Activated T-helper 1 cell treated with anti-CD3 and anti-CD28 coated beads, Interleukin-12 subunit alpha, Interleukin-12 subunit beta, Interleukin-2, Interleukin-4 antibody, amounts not matched to agents 30 ng/mL and 10 ng/mL and 1 ng/mL, durations not matched to agents 14 hours and 24 hours and 36 hours (primary cell): ENCODE results near the gene CHD5. TPM values are rescaled to one million over a fixed set of nuclear protein-coding genes. Genes with fewer than 3 reads are reported as not detected.
A peak's percentile ranks its signal among the peaks of the same experiment; 100 is the strongest.

Source experiments
- DNase-seq: peaks from one replicate; pipeline ENCODE4 v3.0.0; 2021; ENCODE audit warnings: low spot score
- H3K27ac Mint-ChIP-seq: one replicate; pipeline ENCODE4 v1.8.0; 2021; ENCODE audit warnings: mild to moderate bottlenecking, mixed read lengths
- H3K27me3 Mint-ChIP-seq: one replicate; pipeline ENCODE4 v1.8.0; 2022; ENCODE audit warnings: mild to moderate bottlenecking, moderate library complexity, mixed read lengths; ENCODE audit not compliant: insufficient read depth
- H3K36me3 Mint-ChIP-seq: one replicate; pipeline ENCODE4 v1.8.0; 2021; ENCODE audit warnings: low read depth, mixed read lengths
- H3K4me1 Mint-ChIP-seq: one replicate; pipeline ENCODE4 v1.8.0; 2021; ENCODE audit warnings: low read depth, mixed read lengths
- H3K4me3 Mint-ChIP-seq: one replicate; pipeline ENCODE4 v1.8.0; 2021; ENCODE audit warnings: mild to moderate bottlenecking, moderate library complexity, mixed read lengths
- H3K9me3 Mint-ChIP-seq: one replicate; pipeline ENCODE4 v1.8.0; 2021; ENCODE audit warnings: mixed read lengths
- intact Hi-C: fragments of 100-400 bp; cut with micrococcal nuclease; formaldehyde crosslinking; loops from one replicate; pipeline ENCODE4 v1.15.1; 2024
- total RNA-seq: library from RNA; stranded (reverse); gene quantifications from 2 replicates; pipeline ENCODE4 v1.2.3, GENCODE V29; 2022

CHD5 gene
- total RNA-seq, 1 donor from 2014 or later = 0.62 TPM

GRCh38 chr1:6166221-6166620 lies 13.9 kb downstream of the CHD5 start:
- no peak for DNase-seq
- intact Hi-C loops = no loop called here
- Mint-ChIP-seq H3K27me3 (peaks cover 3% of the 10 kb centered on the region), H3K36me3 (no peaks in the 10 kb centered on the region), H3K9me3 (no peaks in the 10 kb centered on the region), H3K4me3 (no peak overlapping the region), H3K27ac (no peak overlapping the region), H3K4me1 (no peaks in the 10 kb centered on the region)

- H3K27me3 Mint-ChIP-seq = peaks cover 4% of the 10 kb centered on the region
These were observed 14.6 kb downstream of the CHD5 start for GRCh38 chr1:6165441-6165985.

DNA sequence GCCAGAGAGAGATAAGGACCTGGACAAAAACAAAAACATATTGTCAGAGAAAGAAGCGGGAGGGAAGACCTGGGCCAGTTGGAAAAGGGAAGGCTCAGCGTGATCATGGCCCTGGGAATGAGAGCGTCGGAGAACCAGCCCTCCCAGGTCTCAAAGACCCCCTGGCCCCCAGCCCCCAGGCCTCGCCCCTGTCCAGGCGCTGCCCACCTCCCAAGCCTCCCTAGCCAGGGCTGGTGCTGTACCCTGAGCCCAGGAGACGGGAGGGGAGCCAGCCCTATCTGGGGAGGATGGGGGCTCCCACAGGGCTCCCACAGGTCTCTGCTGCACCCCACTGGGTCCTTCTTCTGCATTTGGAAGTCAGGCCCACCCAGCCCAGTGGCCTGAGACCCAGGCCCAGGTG lies 15.1 kb downstream of the CHD5 start:
- Mint-ChIP-seq H3K9me3 (no peaks in the 10 kb centered on the region), H3K36me3 (no peaks in the 10 kb centered on the region), H3K4me1 (no peaks in the 10 kb centered on the region), H3K4me3 (no peak overlapping the region), H3K27me3 (peaks cover 4% of the 10 kb centered on the region), H3K27ac (no peak overlapping the region)
- DNase-seq = no peak
- intact Hi-C loops = no loop called here

More at GRCh38 chr1:6165441-6165985, 14.6 kb downstream of the CHD5 start:
- Mint-ChIP-seq H3K9me3 (no peaks in the 10 kb centered on the region), H3K27ac (no peak overlapping the region), H3K4me3 (no peak overlapping the region), H3K4me1 (no peaks in the 10 kb centered on the region), H3K36me3 (no peaks in the 10 kb centered on the region)
- DNase-seq = no peak
- intact Hi-C loops = no loop called here

DNA sequence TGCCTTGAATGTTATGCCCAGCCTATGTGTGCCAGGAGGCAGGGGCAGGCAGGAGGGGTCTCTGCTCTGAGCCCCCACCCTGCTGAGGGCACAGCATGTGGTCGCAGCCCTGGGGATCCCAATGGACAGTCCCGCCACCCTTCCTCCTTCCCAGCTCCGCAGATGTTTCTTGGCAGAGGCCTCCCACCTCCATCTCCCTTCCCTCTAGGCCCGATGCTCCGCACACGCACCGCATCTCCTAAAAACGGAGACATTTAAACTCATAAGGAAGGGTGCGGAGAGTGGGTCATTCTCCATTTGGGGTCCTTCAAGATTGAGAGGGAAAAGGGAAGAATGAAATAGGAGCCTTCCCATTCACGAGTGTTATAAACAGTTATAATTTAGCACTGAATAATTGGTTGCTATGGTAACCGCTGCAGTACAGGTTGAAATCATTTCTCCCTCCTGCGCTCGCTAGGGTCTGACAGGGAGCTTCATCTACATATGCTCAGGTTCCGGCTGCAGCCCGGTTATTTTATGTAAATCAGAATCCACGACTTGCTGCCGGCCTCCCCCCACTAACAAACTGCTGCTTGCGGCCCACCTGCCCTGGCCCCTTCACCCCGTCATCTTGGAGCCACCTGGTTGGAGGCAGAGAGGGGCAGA lies 16.0 kb downstream of the CHD5 start:
- Mint-ChIP-seq H3K36me3 (no peaks in the 10 kb centered on the region), H3K4me3 (no peak overlapping the region), H3K27ac (no peak overlapping the region), H3K9me3 (no peaks in the 10 kb centered on the region), H3K27me3 (peaks cover 4% of the 10 kb centered on the region), H3K4me1 (peaks cover 7% of the 10 kb centered on the region)
- no peak for DNase-seq
- intact Hi-C loops = no loop called here

DNA sequence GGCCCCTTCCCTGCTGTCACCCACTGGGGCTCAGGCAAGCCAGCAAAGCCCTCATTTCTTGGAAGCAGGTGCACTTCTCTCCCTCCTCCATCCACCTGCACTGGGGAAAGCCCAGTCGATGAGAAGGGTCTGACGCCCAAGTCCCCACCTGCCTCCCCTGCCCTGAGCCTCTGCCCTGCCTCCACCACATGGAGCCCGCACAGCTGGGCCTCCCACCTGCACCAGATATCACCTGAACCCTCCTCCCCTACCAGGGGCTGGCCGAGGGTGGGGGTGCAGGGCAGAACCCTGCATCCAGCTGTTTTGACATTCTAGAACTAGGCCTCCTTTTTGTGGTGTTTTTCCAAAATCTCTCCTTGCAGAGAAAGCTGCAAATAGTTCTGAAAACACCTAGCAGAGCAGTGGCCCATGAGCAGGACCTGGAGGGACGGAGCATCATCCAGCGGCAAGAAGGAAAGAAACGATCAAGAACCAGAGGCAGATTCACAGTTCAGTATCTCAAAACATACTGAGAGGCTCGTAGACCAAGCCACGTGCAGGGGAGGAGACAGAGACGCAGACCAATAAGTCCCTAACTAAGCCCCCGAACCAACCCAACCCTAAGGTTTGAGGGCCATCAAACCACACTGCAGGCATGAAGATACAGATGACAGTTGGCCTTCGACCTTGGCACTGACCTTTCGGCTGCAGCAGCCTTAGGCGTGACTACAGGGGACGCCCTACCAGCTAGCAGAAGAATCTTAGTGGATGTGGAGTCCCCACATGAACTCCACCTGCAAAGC lies 16.7 kb downstream of the CHD5 start:
- no peak overlapping the region for H3K27ac Mint-ChIP-seq
- H3K27me3 Mint-ChIP-seq = peaks cover 4% of the 10 kb centered on the region
- DNase-seq = no peak
- intact Hi-C loops = no loop called here
- H3K4me1 Mint-ChIP-seq = peaks cover 7% of the 10 kb centered on the region
- no peaks in the 10 kb centered on the region for H3K36me3 Mint-ChIP-seq
- H3K4me3 Mint-ChIP-seq = no peak overlapping the region
- H3K9me3 Mint-ChIP-seq = no peaks in the 10 kb centered on the region

GRCh38 chr1:6162773-6163172 lies 17.3 kb downstream of the CHD5 start:
- peaks cover 4% of the 10 kb centered on the region for H3K27me3 Mint-ChIP-seq
- intact Hi-C loops = no loop called here
- H3K4me1 Mint-ChIP-seq = peaks cover 10% of the 10 kb centered on the region
- H3K27ac Mint-ChIP-seq = no peak overlapping the region
- no peaks in the 10 kb centered on the region for H3K9me3 Mint-ChIP-seq
- no peak overlapping the region for H3K4me3 Mint-ChIP-seq
- H3K36me3 Mint-ChIP-seq = no peaks in the 10 kb centered on the region
- no peak for DNase-seq

GRCh38 chr1:6162341-6162740 lies 17.8 kb downstream of the CHD5 start:
- peaks cover 4% of the 10 kb centered on the region for H3K27me3 Mint-ChIP-seq
- H3K27ac Mint-ChIP-seq = no peak overlapping the region
- intact Hi-C loops = no loop called here
- no peak overlapping the region for H3K4me3 Mint-ChIP-seq
- H3K36me3 Mint-ChIP-seq = no peaks in the 10 kb centered on the region
- H3K4me1 Mint-ChIP-seq = peaks cover 15% of the 10 kb centered on the region
- no peaks in the 10 kb centered on the region for H3K9me3 Mint-ChIP-seq
- no peak for DNase-seq

DNA sequence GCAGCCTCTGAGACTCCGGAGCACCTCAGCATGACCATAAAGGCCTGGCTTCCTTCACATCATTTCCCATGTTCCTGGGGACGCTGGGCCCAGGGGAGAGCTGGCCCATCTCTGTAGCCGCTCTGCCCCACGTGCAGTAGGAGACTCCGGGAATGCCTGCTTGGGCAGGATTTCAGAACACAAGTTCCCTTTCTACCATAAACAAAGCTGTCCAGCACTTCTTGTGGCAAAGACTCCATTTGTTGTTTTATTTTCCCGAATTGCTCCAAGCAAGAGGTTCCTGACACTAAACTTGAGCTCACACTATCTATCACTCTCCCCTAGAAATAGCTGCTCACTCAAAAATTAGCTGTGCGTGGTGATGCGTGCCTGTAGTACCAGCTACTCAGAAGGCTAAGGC lies 21.9 kb downstream of the CHD5 start:
- DNase-seq = no peak
- peaks cover 15% of the 10 kb centered on the region for H3K4me1 Mint-ChIP-seq
- peaks cover 2% of the 10 kb centered on the region for H3K27me3 Mint-ChIP-seq
- H3K4me3 Mint-ChIP-seq = no peak overlapping the region
- H3K27ac Mint-ChIP-seq = no peak overlapping the region
- H3K9me3 Mint-ChIP-seq = no peaks in the 10 kb centered on the region
- intact Hi-C loops = no loop called here
- H3K36me3 Mint-ChIP-seq = no peaks in the 10 kb centered on the region

DNA sequence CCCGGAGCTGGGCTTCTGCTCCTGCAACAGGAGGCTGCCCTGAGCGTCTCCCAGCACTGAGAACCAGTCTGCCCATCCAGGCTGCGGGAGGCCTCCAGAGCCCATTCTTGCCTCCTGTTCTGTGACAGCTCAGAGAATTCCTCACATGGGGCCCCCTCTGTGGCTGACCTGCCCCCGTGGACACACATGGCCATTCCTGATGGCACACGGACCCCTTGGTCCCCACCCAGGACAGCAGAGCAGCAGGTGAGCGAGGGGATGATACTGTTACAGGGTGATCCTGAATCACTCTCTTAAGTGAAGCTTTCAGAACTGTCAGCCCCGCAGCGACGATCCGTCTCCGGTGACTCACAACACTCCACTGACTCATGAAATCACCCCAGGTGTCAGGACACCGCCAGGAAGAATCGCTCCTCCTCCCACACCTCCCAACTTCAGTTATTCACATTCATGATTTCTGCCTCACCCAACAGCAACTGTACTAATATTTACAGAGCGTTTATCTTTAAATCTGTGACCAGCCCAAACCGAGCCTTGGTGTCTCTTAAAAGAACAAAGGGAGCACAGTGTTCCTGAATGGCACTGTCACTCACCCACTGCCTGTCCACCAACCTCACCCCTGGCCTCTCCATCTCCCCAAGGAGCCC lies 22.5 kb downstream of the CHD5 start:
- no peak for DNase-seq
- intact Hi-C loops = no loop called here
- H3K36me3 Mint-ChIP-seq = no peaks in the 10 kb centered on the region
- H3K4me3 Mint-ChIP-seq = no peak overlapping the region
- H3K9me3 Mint-ChIP-seq = no peaks in the 10 kb centered on the region
- peaks cover 2% of the 10 kb centered on the region for H3K27me3 Mint-ChIP-seq
- peak overlapping the region; percentile 8 for H3K27ac Mint-ChIP-seq
- H3K4me1 Mint-ChIP-seq = peaks cover 15% of the 10 kb centered on the region

- no peak overlapping the region for H3K4me3 Mint-ChIP-seq
- H3K27me3 Mint-ChIP-seq = peaks cover 2% of the 10 kb centered on the region
- no peak overlapping the region for H3K27ac Mint-ChIP-seq
- H3K36me3 Mint-ChIP-seq = no peaks in the 10 kb centered on the region
- H3K9me3 Mint-ChIP-seq = no peaks in the 10 kb centered on the region
- intact Hi-C loops = no loop called here
- peaks cover 15% of the 10 kb centered on the region for H3K4me1 Mint-ChIP-seq
- DNase-seq = no peak
These were observed 23.0 kb downstream of the CHD5 start for GRCh38 chr1:6157132-6157527.

DNA sequence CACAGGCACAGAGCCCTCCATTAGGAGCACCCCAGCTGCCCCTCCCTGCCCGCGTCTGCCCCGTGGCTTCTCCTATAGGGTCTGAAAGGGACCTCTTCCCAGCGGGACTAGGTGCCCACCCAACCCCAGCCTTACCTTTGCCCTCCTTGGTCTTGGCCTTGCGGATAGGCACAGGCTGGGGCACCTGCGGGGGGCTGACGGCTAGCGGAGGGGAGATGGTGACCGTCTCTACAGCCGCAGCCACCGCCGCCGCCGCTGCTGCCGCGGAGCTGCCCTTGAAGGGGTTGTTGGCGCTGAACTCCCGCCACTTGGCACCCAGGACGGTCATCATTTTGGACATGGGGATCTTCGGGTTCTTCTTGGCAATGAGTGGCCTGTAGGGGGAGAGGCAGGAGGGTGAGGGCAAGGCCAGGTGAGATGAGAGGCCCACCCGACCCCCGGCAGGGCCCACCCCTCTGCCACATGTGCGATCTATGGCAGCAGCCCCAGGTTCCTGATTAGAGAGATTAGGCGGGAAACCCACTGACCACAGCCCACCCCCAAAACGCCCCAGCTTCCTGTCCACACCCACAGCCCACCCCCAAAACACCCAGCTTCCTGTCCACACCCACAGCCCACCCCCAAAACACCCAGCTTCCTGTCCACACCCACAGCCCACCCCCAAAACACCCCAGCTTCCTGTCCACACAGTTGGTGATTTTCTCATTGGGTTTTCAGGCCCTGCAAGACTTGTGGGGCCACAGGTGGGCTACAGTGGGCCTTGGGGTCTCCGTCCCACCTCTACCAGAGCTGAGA lies 25.4 kb downstream of the CHD5 start:
- Mint-ChIP-seq H3K9me3 (no peaks in the 10 kb centered on the region), H3K27ac (no peak overlapping the region), H3K4me1 (peaks cover 14% of the 10 kb centered on the region), H3K36me3 (no peaks in the 10 kb centered on the region), H3K4me3 (no peak overlapping the region), H3K27me3 (no peaks in the 10 kb centered on the region)
- no peak for DNase-seq
- intact Hi-C loops = no loop called here

GRCh38 chr1:6152882-6153281 lies 27.2 kb downstream of the CHD5 start:
- Mint-ChIP-seq H3K4me1 (peaks cover 6% of the 10 kb centered on the region), H3K4me3 (no peak overlapping the region), H3K9me3 (no peaks in the 10 kb centered on the region), H3K27me3 (peaks cover 1% of the 10 kb centered on the region), H3K27ac (no peak overlapping the region), H3K36me3 (no peaks in the 10 kb centered on the region)
- DNase-seq = no peak
- intact Hi-C loops = no loop called here
